NCI-H2171 (cell line): ENCODE results near the gene IL12B.
"Not testable (repeated sequence)": the region's sequence is repeated elsewhere in the genome, so short reads cannot be mapped to it uniquely, and the experiment has no call there.

Source experiments
- DNase-seq: peaks from one replicate; lab custom pipeline; 2025; lab: John Stamatoyannopoulos, UW

Gene IL12B

GRCh38 chr5:159290741-159291140 lies 39.5 kb downstream of the IL12B start:
- no peak for DNase-seq

GRCh38 chr5:159286420-159287035 lies 43.8 kb downstream of the IL12B start:
- no peak for DNase-seq

- no peak for DNase-seq
Measured at GRCh38 chr5:159274676-159275075, 55.6 kb downstream of the IL12B start.

- no peak for DNase-seq
Measured at GRCh38 chr5:159273923-159274322, 56.4 kb downstream of the IL12B start.

GRCh38 chr5:159269723-159270122 lies 60.6 kb downstream of the IL12B start:
- DNase-seq = no peak

GRCh38 chr5:159266764-159267163 lies 63.5 kb downstream of the IL12B start:
- not testable (repeated sequence) for DNase-seq
